Omental fat pad (tissue), 4 donors: ENCODE measurements around the gene WDFY4. TPM values are rescaled to one million over a fixed set of nuclear protein-coding genes. Genes with fewer than 3 reads are reported as not detected.

Source experiments
- ATAC-seq: fragments of 150-250 bp; one replicate; pipeline ENCODE4 v1.9.1; 2016; ENCODE audit warnings: mild to moderate bottlenecking, moderate library complexity; ENCODE audit not compliant: low FRiP score
- DNase-seq: peaks from one replicate; pipeline ENCODE4 v3.0.0-alpha.2; 2019; ENCODE audit warnings: low spot score
- CTCF ChIP-seq, 3 donors: fragments of 450-650 bp; IDR thresholded peaks; one replicate each; pipeline ENCODE4 v1.5.1; 2016 to 2017; ENCODE audit warnings: antibody characterized with exemption in 3 of 3, mild to moderate bottlenecking in 3 of 3, moderate library complexity in 2 of 3
- total RNA-seq, 4 donors: library from RNA; depleted of rRNA; stranded (reverse); fragments of >200 nt; gene quantifications; one replicate each; pipeline ENCODE4 v1.1.0, GENCODE V29; 2016

Gene WDFY4
- total RNA-seq, 4 donors from 2014 or later: 6.8 to 21.4 (median 10.5) TPM

DNA sequence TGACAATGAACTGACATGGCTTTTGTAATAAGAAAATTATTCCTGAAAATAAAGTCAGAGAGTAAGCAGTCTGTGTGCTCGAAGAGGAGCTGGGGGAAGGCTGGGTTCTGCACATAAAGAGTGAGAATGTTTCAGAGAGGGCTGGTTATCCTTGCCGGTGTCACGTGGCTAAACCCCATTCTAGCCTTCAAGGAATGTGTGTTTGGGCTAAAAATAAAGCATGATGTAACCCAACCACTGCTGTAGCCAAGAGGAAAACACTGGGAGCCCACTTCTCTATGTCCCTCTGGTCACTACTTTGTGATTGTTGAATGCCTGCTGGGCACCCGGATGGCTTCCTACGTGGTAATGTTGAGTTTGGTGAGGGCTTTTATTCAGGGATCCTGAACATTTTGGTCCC is 23.5 kb downstream of the WDFY4 start:
- no peak for TF ChIP-seq CTCF (IDR thresholded peaks at IDR 0.05)
- no peak for ATAC-seq
- DNase-seq: no peak

DNA sequence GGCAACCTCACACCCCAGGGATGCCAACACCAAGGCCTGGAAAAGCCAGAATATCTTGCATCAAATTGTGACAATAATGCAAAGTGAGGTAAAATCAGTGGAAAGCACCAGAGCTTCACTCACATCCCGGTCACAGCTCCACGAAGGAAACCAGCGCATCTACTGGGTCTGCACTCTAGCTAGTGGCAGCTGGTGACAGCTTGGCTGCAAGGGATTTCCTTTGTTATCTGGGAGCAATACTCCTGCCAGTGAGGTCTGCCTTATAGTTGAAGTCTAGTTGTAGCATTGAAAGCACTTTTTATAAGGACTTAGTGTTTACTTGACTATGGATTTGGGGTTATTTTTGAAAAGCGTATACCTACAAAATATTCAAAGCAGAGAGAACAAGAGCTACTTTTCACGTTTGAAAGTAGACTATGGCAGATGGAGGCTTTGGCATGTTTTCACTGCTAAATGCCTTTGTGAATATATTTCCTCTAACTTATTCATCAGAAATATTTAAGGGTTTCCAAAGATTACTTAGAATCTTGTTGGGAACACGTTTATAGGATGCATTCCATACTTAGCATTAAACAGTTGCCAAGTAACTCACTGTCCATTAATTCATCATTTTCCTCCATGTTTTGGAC is 26.1 kb downstream of the WDFY4 start:
- ATAC-seq: no peak
- no peak for DNase-seq
- no peak for TF ChIP-seq CTCF (IDR thresholded peaks at IDR 0.05)

DNA sequence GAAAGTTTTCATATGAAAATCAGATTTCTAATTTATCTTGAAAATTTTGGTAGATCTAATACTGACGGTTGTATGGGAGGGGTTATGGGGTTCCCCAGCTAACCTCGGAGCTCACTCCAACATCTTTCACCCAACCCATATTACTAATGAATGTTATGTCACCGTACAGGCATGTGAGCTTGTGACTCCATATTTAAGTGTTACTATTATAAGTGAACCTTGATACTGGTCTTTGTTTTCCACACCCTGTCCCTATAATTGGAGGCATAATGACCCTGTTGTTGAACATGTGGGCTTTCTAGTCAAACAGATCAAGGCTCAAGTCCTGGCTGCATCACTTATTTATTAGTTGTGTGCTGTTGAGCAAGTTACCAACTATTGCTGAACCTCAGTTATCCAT is 27.2 kb downstream of the WDFY4 start:
- ATAC-seq (no peak), DNase-seq (no peak)
- TF ChIP-seq CTCF (IDR thresholded peaks at IDR 0.05): no peak

GRCh38 chr10:48714088-48714487 is 29.4 kb downstream of the WDFY4 start:
- no peak for TF ChIP-seq CTCF (IDR thresholded peaks at IDR 0.05)
- ATAC-seq (no peak), DNase-seq (no peak)

DNA sequence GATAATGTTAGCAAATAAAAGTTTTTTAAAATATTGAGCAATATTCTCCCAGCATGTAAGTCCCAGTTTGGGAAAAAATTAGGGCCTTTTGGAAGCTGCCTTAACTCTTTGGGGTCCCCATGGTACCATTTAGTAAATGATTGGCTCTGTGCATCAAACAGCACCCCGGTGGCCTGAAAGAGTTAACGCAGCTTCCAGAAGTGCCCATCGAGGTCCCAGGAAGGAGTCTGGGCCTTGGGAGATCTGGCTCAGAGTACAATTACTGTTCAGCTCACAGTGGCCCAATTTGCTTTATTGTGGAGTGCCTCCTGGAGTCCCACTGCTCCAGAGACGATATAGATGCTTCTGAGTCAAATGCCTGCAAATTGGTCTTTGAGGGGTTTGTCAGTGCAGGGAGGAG is 31.7 kb downstream of the WDFY4 start:
- no peak for ATAC-seq
- TF ChIP-seq CTCF (IDR thresholded peaks at IDR 0.05): no peak
- DNase-seq: no peak

DNA sequence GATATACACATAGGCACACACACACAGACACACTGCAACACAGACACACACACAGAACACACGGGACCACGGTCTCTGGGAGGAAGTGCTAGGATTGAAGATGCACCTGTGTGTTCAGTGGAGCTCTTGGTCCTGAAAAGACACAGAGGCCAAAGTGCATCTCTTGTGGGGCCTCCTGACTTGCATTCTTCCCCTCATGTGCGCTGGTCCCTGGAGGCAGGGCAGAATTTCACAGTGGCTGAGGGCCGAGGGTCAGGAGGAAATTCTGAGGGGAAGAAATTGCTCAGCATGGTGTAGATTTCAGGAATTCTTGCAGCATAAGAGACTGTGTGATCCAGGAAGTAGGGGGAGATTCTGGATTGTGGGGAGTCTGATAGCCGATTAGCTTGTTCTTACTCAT is 35.9 kb downstream of the WDFY4 start:
- no peak for TF ChIP-seq CTCF (IDR thresholded peaks at IDR 0.05)
- DNase-seq (no peak), ATAC-seq (no peak)
